Mammary epithelial cell (primary cell): Measurements from ENCODE around the gene NF1.

Experiments
- EZH2 ChIP-seq: IDR thresholded peaks from 2 replicates; pipeline ENCODE4 v1.6.1; 2012; ENCODE audit warnings: low read length, inconsistent platforms, borderline replicate concordance
- TF ChIP-seq, protein P1 (sequence below), 2 donors: IDR thresholded peaks in 1 of 2; conservative IDR thresholded peaks in 1 of 2; 2 replicates each; pipeline ENCODE4 v1.5.1; 2011 to 2012; ENCODE audit warnings: inconsistent platforms in 2 of 2, low read length in 2 of 2, mild to moderate bottlenecking in 2 of 2, control low read depth in 1 of 2, low read depth in 1 of 2; ENCODE audit not compliant: insufficient read depth in 1 of 2; ENCODE audit errors: extremely low read depth in 1 of 2

DNA sequence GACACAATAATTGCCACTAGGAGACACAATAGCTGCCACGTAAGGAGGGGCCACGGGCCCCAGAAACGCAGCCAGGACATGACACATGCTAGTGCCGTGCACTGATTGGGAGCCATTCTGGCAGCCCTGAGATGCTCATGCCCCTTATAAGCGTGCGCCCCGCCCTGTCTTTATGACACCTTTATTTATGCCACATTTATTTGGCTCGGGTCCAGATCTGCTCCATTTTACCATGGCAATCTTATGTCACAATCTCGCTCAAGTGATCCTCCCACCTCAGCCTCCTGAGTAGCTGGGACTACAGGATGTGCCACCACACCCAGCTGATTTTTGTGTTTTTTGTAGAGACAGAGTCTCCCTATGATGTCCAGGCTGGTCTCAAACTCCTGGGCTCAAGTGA is 43.8 kb upstream of the NF1 start:
- TF ChIP-seq, protein P1, sequence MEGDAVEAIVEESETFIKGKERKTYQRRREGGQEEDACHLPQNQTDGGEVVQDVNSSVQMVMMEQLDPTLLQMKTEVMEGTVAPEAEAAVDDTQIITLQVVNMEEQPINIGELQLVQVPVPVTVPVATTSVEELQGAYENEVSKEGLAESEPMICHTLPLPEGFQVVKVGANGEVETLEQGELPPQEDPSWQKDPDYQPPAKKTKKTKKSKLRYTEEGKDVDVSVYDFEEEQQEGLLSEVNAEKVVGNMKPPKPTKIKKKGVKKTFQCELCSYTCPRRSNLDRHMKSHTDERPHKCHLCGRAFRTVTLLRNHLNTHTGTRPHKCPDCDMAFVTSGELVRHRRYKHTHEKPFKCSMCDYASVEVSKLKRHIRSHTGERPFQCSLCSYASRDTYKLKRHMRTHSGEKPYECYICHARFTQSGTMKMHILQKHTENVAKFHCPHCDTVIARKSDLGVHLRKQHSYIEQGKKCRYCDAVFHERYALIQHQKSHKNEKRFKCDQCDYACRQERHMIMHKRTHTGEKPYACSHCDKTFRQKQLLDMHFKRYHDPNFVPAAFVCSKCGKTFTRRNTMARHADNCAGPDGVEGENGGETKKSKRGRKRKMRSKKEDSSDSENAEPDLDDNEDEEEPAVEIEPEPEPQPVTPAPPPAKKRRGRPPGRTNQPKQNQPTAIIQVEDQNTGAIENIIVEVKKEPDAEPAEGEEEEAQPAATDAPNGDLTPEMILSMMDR (conservative IDR thresholded peaks at IDR 0.05 in 1 of 2, IDR thresholded peaks at IDR 0.05 in 1 of 2; ENCODE audit: extremely low read depth in 1 of 2, insufficient read depth in 1 of 2, low read depth in 1 of 2, low read length in 2 of 2), result no peak
- TF ChIP-seq EZH2, result no peak
